ENCODE results near the gene TOP2B.

GRCh38 chr3:25604107-25604805 is 60.5 kb downstream of the TOP2B start:
- TF ChIP-seq, protein P1, sequence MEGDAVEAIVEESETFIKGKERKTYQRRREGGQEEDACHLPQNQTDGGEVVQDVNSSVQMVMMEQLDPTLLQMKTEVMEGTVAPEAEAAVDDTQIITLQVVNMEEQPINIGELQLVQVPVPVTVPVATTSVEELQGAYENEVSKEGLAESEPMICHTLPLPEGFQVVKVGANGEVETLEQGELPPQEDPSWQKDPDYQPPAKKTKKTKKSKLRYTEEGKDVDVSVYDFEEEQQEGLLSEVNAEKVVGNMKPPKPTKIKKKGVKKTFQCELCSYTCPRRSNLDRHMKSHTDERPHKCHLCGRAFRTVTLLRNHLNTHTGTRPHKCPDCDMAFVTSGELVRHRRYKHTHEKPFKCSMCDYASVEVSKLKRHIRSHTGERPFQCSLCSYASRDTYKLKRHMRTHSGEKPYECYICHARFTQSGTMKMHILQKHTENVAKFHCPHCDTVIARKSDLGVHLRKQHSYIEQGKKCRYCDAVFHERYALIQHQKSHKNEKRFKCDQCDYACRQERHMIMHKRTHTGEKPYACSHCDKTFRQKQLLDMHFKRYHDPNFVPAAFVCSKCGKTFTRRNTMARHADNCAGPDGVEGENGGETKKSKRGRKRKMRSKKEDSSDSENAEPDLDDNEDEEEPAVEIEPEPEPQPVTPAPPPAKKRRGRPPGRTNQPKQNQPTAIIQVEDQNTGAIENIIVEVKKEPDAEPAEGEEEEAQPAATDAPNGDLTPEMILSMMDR (IDR thresholded peaks at IDR 0.05): no peak
- TF ChIP-seq POLR2A (IDR thresholded peaks at IDR 0.05): no peak
- peak in 1 of 2 donors; percentile 3 for TF ChIP-seq POLR2AphosphoS5 (IDR thresholded peaks at IDR 0.05)
